ENCODE measurements around the gene TSPAN3.

DNA sequence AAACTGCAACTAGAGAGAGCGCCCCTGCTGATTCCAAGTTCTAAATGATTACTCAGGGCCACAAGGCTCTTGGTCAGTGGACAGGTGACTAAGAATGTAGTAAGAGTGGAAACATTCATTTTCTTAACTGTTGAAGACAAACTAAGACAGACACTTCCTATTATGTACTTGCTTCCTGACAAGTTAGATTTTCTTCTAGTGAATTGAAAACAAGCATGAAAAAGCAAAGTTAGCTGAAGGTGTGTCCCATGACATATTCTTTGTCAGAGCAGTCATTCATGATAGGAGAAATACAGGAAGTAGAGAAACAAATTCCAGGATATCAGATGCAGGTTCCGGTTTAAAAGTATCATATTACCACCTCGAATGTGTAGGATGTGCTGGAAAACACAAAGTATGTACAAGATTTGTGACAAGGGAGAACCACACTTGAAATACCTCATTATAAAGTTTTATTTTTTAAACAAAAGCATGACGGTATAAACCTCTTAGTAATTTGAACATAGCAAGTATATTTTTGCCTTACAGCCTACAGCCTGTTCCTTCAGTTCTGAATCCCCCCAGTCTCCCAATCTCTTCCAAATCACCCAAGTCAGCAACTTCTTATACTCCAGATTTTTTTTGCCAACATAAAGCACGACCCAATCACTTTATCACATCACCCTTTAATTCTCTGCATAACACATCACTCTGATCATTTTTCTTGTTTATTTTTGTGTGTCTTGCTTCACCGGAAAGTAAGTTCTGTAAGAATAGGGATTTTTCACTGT is 6.2 kb downstream of the TSPAN3 start:
- TF ChIP-seq, protein P1, sequence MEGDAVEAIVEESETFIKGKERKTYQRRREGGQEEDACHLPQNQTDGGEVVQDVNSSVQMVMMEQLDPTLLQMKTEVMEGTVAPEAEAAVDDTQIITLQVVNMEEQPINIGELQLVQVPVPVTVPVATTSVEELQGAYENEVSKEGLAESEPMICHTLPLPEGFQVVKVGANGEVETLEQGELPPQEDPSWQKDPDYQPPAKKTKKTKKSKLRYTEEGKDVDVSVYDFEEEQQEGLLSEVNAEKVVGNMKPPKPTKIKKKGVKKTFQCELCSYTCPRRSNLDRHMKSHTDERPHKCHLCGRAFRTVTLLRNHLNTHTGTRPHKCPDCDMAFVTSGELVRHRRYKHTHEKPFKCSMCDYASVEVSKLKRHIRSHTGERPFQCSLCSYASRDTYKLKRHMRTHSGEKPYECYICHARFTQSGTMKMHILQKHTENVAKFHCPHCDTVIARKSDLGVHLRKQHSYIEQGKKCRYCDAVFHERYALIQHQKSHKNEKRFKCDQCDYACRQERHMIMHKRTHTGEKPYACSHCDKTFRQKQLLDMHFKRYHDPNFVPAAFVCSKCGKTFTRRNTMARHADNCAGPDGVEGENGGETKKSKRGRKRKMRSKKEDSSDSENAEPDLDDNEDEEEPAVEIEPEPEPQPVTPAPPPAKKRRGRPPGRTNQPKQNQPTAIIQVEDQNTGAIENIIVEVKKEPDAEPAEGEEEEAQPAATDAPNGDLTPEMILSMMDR (IDR thresholded peaks at IDR 0.05; ENCODE audit: insufficient read depth, low read depth, low read length), result no peak
- TF ChIP-seq EZH2 (IDR thresholded peaks at IDR 0.05; ENCODE audit: insufficient read depth, low read length), result no peak

All from astrocyte (in vitro differentiated cells and primary cell).